HG02763 (cell line): Measurements from ENCODE around the gene CLEC2A.
"Not testable (repeated sequence)": the region's sequence is repeated elsewhere in the genome, so short reads cannot be mapped to it uniquely, and the experiment has no call there.

Experiments used
- ATAC-seq: cut with Tn5 transposase; IDR thresholded peaks from one replicate; pipeline ENCODE4 v1.9.1; 2021; ENCODE audit warnings: mild to moderate bottlenecking, moderate library complexity; ENCODE audit not compliant: unreplicated experiment

The CLEC2A gene, protein sequence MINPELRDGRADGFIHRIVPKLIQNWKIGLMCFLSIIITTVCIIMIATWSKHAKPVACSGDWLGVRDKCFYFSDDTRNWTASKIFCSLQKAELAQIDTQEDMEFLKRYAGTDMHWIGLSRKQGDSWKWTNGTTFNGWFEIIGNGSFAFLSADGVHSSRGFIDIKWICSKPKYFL

DNA sequence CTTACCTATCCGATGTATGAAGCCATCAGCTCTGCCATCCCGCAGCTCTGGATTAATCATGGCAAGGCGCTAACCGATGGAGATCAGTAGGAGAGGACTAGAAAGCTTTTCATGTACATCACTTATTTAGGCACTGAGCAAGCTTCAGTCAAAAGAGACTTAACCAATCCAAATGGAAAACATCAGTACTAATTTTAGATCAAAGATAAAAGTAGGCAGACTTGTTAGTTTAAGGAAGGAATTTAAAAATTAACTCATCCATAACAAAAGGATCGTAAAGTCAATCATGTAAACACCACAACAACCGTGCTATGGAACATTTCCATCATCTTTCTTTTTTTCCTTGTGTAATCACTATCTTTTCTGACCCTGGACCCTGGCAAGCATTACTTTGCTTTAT lies at the start of gene CLEC2A:
Gene CLEC2A, minus strand, starts transcription at position 101 of the 400 bp plus-strand sequence. Its CDS starts 41 bp downstream, at position 60.
- ATAC-seq = no peak

- ATAC-seq = no peak
These were observed 48.0 kb upstream of the CLEC2A start for GRCh38 chr12:9980126-9980525.

- ATAC-seq = no peak
These were observed 45.7 kb upstream of the CLEC2A start for GRCh38 chr12:9977916-9978315.

DNA sequence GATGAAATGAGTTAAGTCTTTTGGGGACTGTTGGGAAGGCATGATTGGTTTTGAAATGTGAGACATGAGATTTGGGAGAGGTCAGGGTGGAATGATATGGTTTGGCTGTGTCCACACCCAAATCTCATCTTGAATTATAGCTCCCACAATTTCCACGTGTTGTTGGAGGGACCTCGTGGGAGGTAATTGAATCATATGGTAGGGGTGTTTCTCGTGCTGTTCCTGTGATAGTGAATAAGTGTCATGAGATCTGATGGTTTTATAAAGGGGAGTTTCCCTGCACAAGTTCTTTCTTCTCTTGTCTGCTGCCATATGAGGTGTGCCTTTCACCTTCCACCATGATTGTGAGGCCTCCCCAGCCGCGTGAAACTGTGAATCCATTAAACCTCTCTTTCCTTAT lies 44.5 kb upstream of the CLEC2A start:
- ATAC-seq = not testable (repeated sequence)

GRCh38 chr12:9975614-9976013 lies 43.4 kb upstream of the CLEC2A start:
- ATAC-seq = no peak

- not testable (repeated sequence) for ATAC-seq
These were observed 42.6 kb upstream of the CLEC2A start for GRCh38 chr12:9974731-9975130.

- no peak for ATAC-seq
These were observed 41.8 kb upstream of the CLEC2A start for GRCh38 chr12:9973949-9974348.

DNA sequence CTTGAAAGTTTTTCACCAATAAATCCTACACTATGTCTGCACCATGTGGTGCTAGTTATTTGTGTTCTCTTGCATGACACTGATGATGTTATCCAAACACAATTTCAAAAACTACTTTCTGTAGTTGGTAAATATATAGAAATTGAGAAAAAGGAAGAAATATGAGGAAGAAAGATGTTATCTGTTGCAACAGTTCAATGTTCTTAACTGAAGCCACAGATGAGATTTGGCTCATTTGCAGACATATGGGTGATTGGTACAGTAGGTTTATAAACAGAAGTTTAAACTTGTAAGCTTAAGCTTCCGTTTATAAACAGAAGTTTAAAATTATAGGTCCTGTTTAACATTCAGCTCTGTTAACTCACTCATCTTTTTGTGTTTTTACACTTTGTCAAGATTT lies 39.0 kb upstream of the CLEC2A start, which contains the start of gene CLEC12A:
Gene CLEC12A, plus strand, starts transcription at position 229 of the 400 bp plus-strand sequence. CDS start 188 bp downstream, outside the sequence.
- ATAC-seq = no peak

GRCh38 chr12:9969673-9970072 lies 37.5 kb upstream of the CLEC2A start:
- ATAC-seq = no peak

DNA sequence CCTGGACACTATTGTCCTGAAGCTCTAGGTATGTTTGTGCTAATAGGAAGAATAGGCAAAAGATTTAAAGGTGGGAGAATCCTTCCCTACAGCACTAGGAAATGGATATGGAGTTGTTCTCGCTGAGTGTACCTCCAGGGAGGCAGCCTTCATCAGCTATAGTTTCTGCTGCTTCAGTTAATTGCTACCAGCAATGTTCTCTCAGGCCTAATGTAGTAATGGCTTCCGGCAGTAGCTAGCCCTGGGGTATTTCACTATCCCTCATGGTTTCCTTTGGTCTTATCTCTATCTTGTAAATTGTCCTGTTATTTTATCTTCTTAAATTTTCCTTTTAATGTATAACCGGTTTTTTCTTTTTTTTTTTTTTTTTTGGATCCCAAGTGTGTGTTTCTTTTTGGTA lies 29.7 kb upstream of the CLEC2A start:
- no peak for ATAC-seq

DNA sequence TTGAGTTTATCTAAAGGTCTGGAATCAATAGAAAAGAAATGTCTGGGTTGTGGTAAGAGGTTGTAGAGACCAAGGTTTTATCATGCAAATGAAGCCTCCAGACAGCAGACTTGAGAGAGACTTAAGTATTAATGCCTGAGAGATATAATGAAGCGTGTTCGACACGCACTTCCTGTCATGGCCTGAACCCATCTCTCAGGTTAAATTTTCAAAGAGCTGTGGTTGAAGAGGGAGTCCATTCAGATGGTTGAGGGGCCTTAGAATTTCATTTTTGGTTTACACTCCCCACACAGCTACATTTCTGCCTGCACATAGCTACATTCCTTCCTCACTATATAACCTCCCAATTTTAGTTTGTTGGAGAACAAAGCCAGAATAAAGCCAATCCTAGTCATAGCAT lies 28.9 kb upstream of the CLEC2A start:
- peak; percentile 50 for ATAC-seq

- no peak for ATAC-seq
These were observed 28.4 kb upstream of the CLEC2A start for GRCh38 chr12:9960590-9960989.

- no peak for ATAC-seq
These were observed 25.7 kb upstream of the CLEC2A start for GRCh38 chr12:9957834-9958233.

DNA sequence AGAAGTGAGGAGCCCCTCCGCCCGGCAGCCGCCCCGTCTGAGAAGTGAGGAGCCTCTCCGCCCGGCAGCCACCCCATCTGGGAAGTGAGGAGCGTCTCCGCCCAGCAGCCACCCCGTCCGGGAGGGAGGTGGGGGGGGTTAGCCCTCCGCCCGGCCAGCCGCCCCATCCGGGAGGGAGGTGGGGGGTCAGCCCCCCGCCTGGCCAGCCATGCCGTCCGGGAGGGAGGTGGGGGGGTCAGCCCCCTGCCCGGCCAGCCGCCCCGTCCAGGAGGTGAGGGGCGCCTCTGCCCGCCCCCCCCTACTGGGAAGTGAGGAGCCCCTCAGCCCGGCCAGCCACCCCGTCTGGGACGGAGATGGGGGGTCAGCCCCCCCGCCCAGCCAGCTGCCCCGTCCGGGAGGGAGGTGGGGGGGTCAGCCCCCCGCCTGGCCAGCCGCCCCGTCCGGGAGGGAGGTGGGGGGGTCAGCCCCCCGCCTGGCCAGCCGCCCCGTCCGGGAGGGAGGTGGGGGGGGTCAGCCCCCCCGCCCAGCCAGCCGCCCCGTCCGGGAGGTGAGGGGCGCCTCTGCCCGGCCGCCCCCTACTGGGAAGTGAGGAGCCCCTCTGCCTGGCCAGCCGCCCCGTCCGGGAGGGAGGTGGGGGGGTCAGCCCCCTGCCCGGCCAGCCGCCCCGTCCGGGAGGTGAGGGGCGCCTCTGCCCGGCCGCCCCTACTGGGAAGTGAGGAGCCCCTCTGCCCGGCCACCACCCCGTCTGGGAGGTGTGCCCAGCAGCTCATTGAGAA lies 21.0 kb upstream of the CLEC2A start:
- ATAC-seq = not testable (repeated sequence)

- ATAC-seq = no peak
These were observed 19.0 kb upstream of the CLEC2A start for GRCh38 chr12:9951026-9951675.

GRCh38 chr12:9948606-9949296 lies 16.6 kb upstream of the CLEC2A start:
- peak; percentile 92 for ATAC-seq

DNA sequence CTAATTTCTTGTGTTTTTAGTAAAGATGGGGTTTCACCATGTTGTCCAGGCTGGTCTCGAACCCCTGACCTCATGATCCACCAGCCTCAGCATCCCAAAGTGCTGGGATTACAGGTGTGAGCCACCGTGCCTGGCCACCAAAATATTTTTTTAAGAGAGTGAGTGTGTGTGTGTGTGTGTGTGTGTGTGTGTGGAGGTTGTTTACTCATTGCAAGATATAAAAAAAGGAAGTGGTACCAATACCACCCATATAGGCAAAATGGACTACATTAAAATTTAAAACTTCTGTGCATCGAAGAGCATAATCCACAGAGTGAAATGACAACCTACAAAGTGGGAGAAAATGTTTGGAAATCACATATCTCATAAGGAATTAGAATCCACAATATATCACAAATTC lies 15.5 kb upstream of the CLEC2A start:
- ATAC-seq = no peak

GRCh38 chr12:9944391-9944790 lies 12.2 kb upstream of the CLEC2A start:
- ATAC-seq = no peak

DNA sequence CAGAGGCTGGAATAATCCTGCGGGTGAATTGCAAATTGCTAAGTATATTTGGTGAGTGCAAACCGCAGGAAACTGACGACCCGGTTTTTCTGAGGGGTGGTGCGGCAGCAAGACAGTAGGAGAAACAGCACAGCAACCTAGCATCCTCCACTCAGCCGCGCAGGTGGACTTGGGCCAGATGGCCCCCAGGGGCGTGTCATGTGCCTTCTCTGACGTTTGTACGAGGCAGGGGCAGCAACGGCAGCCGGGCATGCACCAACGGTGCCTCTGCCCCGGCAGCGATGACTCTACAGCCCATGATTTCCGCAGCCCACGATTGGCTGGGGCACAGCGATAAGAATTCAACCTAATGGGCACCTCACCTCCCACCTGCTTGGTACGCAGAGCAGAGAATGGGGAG lies 11.1 kb upstream of the CLEC2A start:
- no peak for ATAC-seq

GRCh38 chr12:9941838-9942237 lies 9.7 kb upstream of the CLEC2A start:
- no peak for ATAC-seq

GRCh38 chr12:9940375-9940774 lies 8.2 kb upstream of the CLEC2A start:
- no peak for ATAC-seq
